ENCODE results near the gene APBA2. TPM values are rescaled to one million over a fixed set of nuclear protein-coding genes. Genes with fewer than 3 reads are reported as not detected.

APBA2 gene
- total RNA-seq, result 10 to 100 TPM; 23.2 to 25.7 TPM

DNA sequence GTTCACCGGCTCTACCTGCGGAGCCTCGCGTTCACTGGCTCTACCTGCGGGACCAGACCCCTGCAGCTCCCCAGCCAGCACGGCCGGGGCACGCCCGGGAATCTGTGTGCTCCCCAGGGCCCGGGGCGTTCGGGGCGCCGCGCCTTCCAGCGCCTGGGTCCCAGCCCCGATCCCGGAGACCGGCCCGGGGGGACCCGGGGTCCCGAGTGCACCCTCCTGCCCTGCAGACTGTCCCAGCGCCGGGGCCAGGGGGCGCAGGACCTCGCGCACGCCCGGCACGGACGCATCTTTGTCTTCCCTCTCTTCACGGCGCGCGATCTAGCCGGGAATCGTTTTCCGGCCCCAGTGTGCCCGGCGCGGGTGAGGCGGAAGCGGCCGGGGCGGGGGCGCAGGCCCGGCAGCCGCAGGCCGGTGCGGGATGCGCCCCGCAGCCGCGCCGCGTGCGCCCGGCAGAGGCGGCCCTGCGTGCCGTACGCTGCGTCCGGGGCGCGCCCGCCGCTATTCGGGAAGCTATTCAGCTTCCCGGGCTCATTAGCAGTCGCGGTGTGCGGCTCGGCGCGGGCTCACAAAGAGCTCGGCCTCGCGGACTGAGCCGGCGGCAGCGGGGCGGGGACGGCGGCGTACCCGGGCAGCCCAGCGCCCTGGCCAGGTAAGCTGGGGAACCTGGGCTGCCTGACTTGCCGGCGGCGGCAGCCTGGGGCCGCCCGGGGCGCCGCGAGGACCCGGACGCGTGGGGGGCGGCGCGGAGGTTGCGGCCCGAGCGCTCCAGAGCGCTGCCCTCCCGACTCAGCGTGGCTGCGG, at the start of gene APBA2:
Gene APBA2, plus strand, starts transcription at position 345 of the 801 bp plus-strand sequence. CDS start 167,911 bp downstream, outside the sequence.

DNA sequence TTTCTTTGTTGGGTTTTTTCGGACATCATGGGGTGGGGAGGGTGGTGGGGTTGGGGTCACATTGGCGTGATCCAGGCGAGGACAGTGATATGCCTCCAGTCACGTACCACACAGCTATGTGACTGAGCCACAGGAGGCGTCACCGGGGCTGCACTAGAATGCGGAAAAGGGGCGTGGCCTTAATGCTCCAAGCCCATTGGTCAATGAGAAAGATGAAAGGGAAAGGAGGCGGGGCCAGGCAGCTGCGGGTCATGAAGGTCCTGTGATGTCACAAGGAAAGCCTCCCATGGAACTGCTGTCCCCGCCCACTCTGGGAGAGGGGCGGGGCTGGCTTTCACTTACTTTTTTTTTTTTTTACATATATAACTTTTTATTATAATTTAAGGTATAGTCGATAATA, 37.3 kb upstream of the APBA2 start, which contains the start of gene GOLGA6L7:
Gene GOLGA6L7, minus strand, starts transcription at position 124 of the 400 bp plus-strand sequence. Its CDS starts 95 bp downstream, at position 29.

Other genes starting within 250 kb of the APBA2 start
- 1 to 10 TPM; 1.0 to 1.1 TPM for gene GOLGA8M, start 173.6 kb upstream of the APBA2 start, total RNA-seq
- gene GOLGA6L7, start 37.3 kb upstream of the APBA2 start, total RNA-seq, result not detected

Data from activated naive CD4-positive, alpha-beta T cell treated with anti-CD3 and anti-CD28 coated beads, Interleukin-2, amount 10 ng/mL, durations not matched to agents 5 hours and 36 hours (primary cell).